HG02798 (cell line): ENCODE measurements around the gene CDK15.
A peak's percentile ranks its signal among the peaks of the same experiment; 100 is the strongest.

Source experiments
- ATAC-seq: cut with Tn5 transposase; IDR thresholded peaks from one replicate; pipeline ENCODE4 v1.9.1; 2021; ENCODE audit warnings: mild to moderate bottlenecking; ENCODE audit not compliant: unreplicated experiment, poor library complexity

CDK15 gene

GRCh38 chr2:201859949-201860348 lies 53.6 kb downstream of the CDK15 start:
- ATAC-seq, result no peak

- peak; percentile 81 for ATAC-seq
Observed at GRCh38 chr2:201860636-201861066, 54.3 kb downstream of the CDK15 start.

GRCh38 chr2:201862843-201863242 lies 56.5 kb downstream of the CDK15 start:
- no peak for ATAC-seq

GRCh38 chr2:201866643-201867473 lies 60.5 kb downstream of the CDK15 start:
- ATAC-seq, result no peak

GRCh38 chr2:201871471-201871870 lies 65.1 kb downstream of the CDK15 start:
- no peak for ATAC-seq

GRCh38 chr2:201872591-201872990 lies 66.3 kb downstream of the CDK15 start:
- no peak for ATAC-seq

GRCh38 chr2:201879996-201880395 lies 73.7 kb downstream of the CDK15 start:
- ATAC-seq, result no peak

GRCh38 chr2:201880579-201880978 lies 74.2 kb downstream of the CDK15 start:
- no peak for ATAC-seq

GRCh38 chr2:201880993-201881611 lies 74.8 kb downstream of the CDK15 start:
- ATAC-seq, result peak; percentile 45

GRCh38 chr2:201881741-201882140 lies 75.4 kb downstream of the CDK15 start:
- ATAC-seq, result no peak

- ATAC-seq, result no peak
Observed at GRCh38 chr2:201882353-201883090, 76.2 kb downstream of the CDK15 start.

GRCh38 chr2:201883606-201884369 lies 77.5 kb downstream of the CDK15 start:
- ATAC-seq, result no peak

GRCh38 chr2:201886504-201886903 lies 80.2 kb downstream of the CDK15 start:
- no peak for ATAC-seq

- no peak for ATAC-seq
Observed at GRCh38 chr2:201887773-201888425, 81.6 kb downstream of the CDK15 start.

- no peak for ATAC-seq
Observed at GRCh38 chr2:201888426-201888800, 82.1 kb downstream of the CDK15 start.

- ATAC-seq, result no peak
Observed at GRCh38 chr2:201890453-201890852, 84.1 kb downstream of the CDK15 start.

- ATAC-seq, result no peak
Observed at GRCh38 chr2:201891676-201892075, 85.3 kb downstream of the CDK15 start.

- ATAC-seq, result no peak
Observed at GRCh38 chr2:201892516-201892915, 86.2 kb downstream of the CDK15 start.

- ATAC-seq, result peak; percentile 57
Observed at GRCh38 chr2:201900362-201900761, 94.0 kb downstream of the CDK15 start.

- ATAC-seq, result no peak
Observed at GRCh38 chr2:201901786-201902185, 95.4 kb downstream of the CDK15 start.
